ENCODE data around the gene MAD2L1BP.
A peak's percentile ranks its signal among the peaks of the same experiment; 100 is the strongest.
"Not testable (repeated sequence)": the region's sequence is repeated elsewhere in the genome, so short reads cannot be mapped to it uniquely, and the experiment has no call there.

The MAD2L1BP gene

GRCh38 chr6:43627008-43627825 lies 8.4 kb upstream of the MAD2L1BP start:
- peak; percentile 34 for DNase-seq (ENCODE audit: low spot score)

GRCh38 chr6:43628393-43629103 lies 7.1 kb upstream of the MAD2L1BP start:
- DNase-seq (ENCODE audit: low spot score): peak; percentile 79

GRCh38 chr6:43629104-43629504 lies 6.5 kb upstream of the MAD2L1BP start, which contains the start of gene GTPBP2:
Gene GTPBP2, minus strand, starts transcription at chr6:43629264. Its CDS starts 102 bp downstream, at chr6:43629162.
- DNase-seq (ENCODE audit: low spot score): peak; percentile 99

- peak; percentile 99 for DNase-seq (ENCODE audit: low spot score)
Observed at GRCh38 chr6:43629505-43630300, 5.9 kb upstream of the MAD2L1BP start.

- DNase-seq (ENCODE audit: low spot score): peak; percentile 31
Observed at GRCh38 chr6:43630980-43631619, 4.5 kb upstream of the MAD2L1BP start.

GRCh38 chr6:43633002-43633401 lies 2.6 kb upstream of the MAD2L1BP start:
- not testable (repeated sequence) for DNase-seq (ENCODE audit: low spot score)

GRCh38 chr6:43634702-43635303 lies 837 bp upstream of the MAD2L1BP start:
- DNase-seq (ENCODE audit: low spot score): no peak

- peak; percentile 40 for DNase-seq (ENCODE audit: low spot score)
Observed at GRCh38 chr6:43636308-43636659, 644 bp downstream of the MAD2L1BP start.

- no peak for DNase-seq (ENCODE audit: low spot score)
Observed at GRCh38 chr6:43639984-43640800, 4.6 kb downstream of the MAD2L1BP start.

GRCh38 chr6:43644940-43645612 lies 9.4 kb downstream of the MAD2L1BP start, which contains the start of gene RSPH9:
Gene RSPH9, plus strand, starts transcription at chr6:43645036. Its CDS starts 63 bp downstream, at chr6:43645099.
- no peak for DNase-seq (ENCODE audit: low spot score)

GRCh38 chr6:43645613-43645964 lies 9.9 kb downstream of the MAD2L1BP start:
- DNase-seq (ENCODE audit: low spot score): no peak

- no peak for DNase-seq (ENCODE audit: low spot score)
Observed at GRCh38 chr6:43647613-43648012, 12.0 kb downstream of the MAD2L1BP start.

- peak; percentile 1 for DNase-seq (ENCODE audit: low spot score)
Observed at GRCh38 chr6:43648248-43648647, 12.6 kb downstream of the MAD2L1BP start.

- DNase-seq (ENCODE audit: low spot score): not testable (repeated sequence)
Observed at GRCh38 chr6:43652822-43653221, 17.2 kb downstream of the MAD2L1BP start.

- DNase-seq (ENCODE audit: low spot score): no peak
Observed at GRCh38 chr6:43657221-43657802, 21.7 kb downstream of the MAD2L1BP start.

GRCh38 chr6:43658161-43658560 lies 22.5 kb downstream of the MAD2L1BP start:
- DNase-seq (ENCODE audit: low spot score): no peak

GRCh38 chr6:43662948-43663347 lies 27.3 kb downstream of the MAD2L1BP start:
- not testable (repeated sequence) for DNase-seq (ENCODE audit: low spot score)

GRCh38 chr6:43665376-43665775 lies 29.7 kb downstream of the MAD2L1BP start:
- no peak for DNase-seq (ENCODE audit: low spot score)

- DNase-seq (ENCODE audit: low spot score): no peak
Observed at GRCh38 chr6:43666196-43666920, 30.7 kb downstream of the MAD2L1BP start.

All from NAMALWA (cell line).